SK-N-MC (cell line): ENCODE measurements around the gene SPATA24.

Source experiments
- DNase-seq: peaks from one replicate; pipeline ENCODE4 v3.0.0-alpha.2; 2011; ENCODE audit warnings: low read depth, low spot score
- H3K27ac ChIP-seq: fragments of 200-600 bp; sonication (generic); 2 replicates; pipeline ENCODE4 v1.5.1; 2016; ENCODE audit warnings: mixed run types
- H3K36me3 ChIP-seq: fragments of 200-600 bp; sonication (generic); 2 replicates; pipeline ENCODE4 v1.6.1; 2017; ENCODE audit warnings: antibody characterized with exemption, low read length, mixed read lengths; ENCODE audit not compliant: insufficient read depth
- H3K4me3 ChIP-seq: fragments of 200-600 bp; sonication (generic); 2 replicates; pipeline ENCODE4 v1.5.1; 2016
- H3K9ac ChIP-seq: fragments of 200-600 bp; sonication (generic); 2 replicates; pipeline ENCODE4 v1.8.0; 2017; ENCODE audit warnings: mixed run types, mixed read lengths; ENCODE audit not compliant: insufficient read length
- H3K9me3 ChIP-seq: fragments of 200-600 bp; sonication (generic); 2 replicates; pipeline ENCODE4 v1.6.1; 2017; ENCODE audit warnings: low read depth, mild to moderate bottlenecking, antibody characterized with exemption, low read length, moderate library complexity, mixed read lengths
- EZH2 ChIP-seq: fragments of 200-600 bp; sonication (generic); IDR thresholded peaks from one replicate; pipeline ENCODE4 v1.6.1; 2017; ENCODE audit warnings: antibody characterized with exemption
- FOXP2 ChIP-seq: optimal IDR thresholded peaks from 2 replicates; pipeline ENCODE3; 2011; ENCODE audit warnings: mild to moderate bottlenecking, moderate library complexity; ENCODE audit not compliant: insufficient read depth; ENCODE audit errors: extremely low read length, control extremely low read depth
- POLR2AphosphoS5 ChIP-seq: IDR thresholded peaks from 2 replicates; pipeline ENCODE4 v1.6.1; 2012; ENCODE audit warnings: mild to moderate bottlenecking, low read depth, low read length, borderline replicate concordance

SPATA24 gene

GRCh38 chr5:139403418-139403786 is 487 bp downstream of the SPATA24 start:
- TF ChIP-seq EZH2 (no peak), POLR2AphosphoS5 (no peak), FOXP2 (no peak)
- H3K9me3 ChIP-seq, result no peaks in the 10 kb centered on the region
- no peaks in the 10 kb centered on the region for H3K36me3 ChIP-seq
- peak overlapping the region; percentile 95 for H3K27ac ChIP-seq
- no peak for DNase-seq
- H3K9ac ChIP-seq, result peak overlapping the region; percentile 74
- peak overlapping the region; percentile 83 for H3K4me3 ChIP-seq

- Histone ChIP-seq H3K27ac (no peak overlapping the region; the same call in 1 of the 2 replicates), H3K9me3 (no peaks in the 10 kb centered on the region), H3K36me3 (no peaks in the 10 kb centered on the region), H3K4me3 (peak overlapping the region; percentile 83), H3K9ac (no peak overlapping the region)
- DNase-seq, result no peak
- TF ChIP-seq EZH2, result no peak
Observed at GRCh38 chr5:139402561-139403158, 1.2 kb downstream of the SPATA24 start.

- no peak overlapping the region for H3K4me3 ChIP-seq
- no peak for DNase-seq
- no peaks in the 10 kb centered on the region for H3K9me3 ChIP-seq
- H3K27ac ChIP-seq, result no peak overlapping the region
- TF ChIP-seq EZH2 (no peak), FOXP2 (no peak), POLR2AphosphoS5 (no peak)
- no peaks in the 10 kb centered on the region for H3K36me3 ChIP-seq
- no peak overlapping the region for H3K9ac ChIP-seq
Observed at GRCh38 chr5:139401546-139401945, 2.3 kb downstream of the SPATA24 start.

- TF ChIP-seq EZH2 (no peak), POLR2AphosphoS5 (no peak), FOXP2 (no peak)
- no peak for DNase-seq
- Histone ChIP-seq H3K4me3 (no peak overlapping the region), H3K9ac (no peak overlapping the region), H3K27ac (no peak overlapping the region), H3K9me3 (no peaks in the 10 kb centered on the region), H3K36me3 (no peaks in the 10 kb centered on the region)
Observed at GRCh38 chr5:139399501-139400121, 4.3 kb downstream of the SPATA24 start.

- H3K9me3 ChIP-seq, result no peaks in the 10 kb centered on the region
- H3K9ac ChIP-seq, result no peak overlapping the region
- H3K36me3 ChIP-seq, result no peaks in the 10 kb centered on the region
- no peak for DNase-seq
- H3K27ac ChIP-seq, result no peak overlapping the region
- H3K4me3 ChIP-seq, result no peak overlapping the region
- TF ChIP-seq FOXP2 (no peak), POLR2AphosphoS5 (no peak), EZH2 (no peak)
Observed at GRCh38 chr5:139397921-139398320, 6.0 kb downstream of the SPATA24 start.

GRCh38 chr5:139396691-139397090 is 7.2 kb downstream of the SPATA24 start:
- DNase-seq, result no peak
- Histone ChIP-seq H3K27ac (no peak overlapping the region), H3K4me3 (no peak overlapping the region), H3K9me3 (no peaks in the 10 kb centered on the region), H3K9ac (no peak overlapping the region), H3K36me3 (no peaks in the 10 kb centered on the region)
- TF ChIP-seq EZH2 (no peak), FOXP2 (no peak), POLR2AphosphoS5 (no peak)

GRCh38 chr5:139395844-139396640 is 7.8 kb downstream of the SPATA24 start:
- H3K9ac ChIP-seq, result no peak overlapping the region

GRCh38 chr5:139394654-139395566 is 9.0 kb downstream of the SPATA24 start, which contains the start of gene PROB1:
PROB1 (minus strand) TSS chr5:139395104; CDS start chr5:139395081, 23 bp downstream.
- DNase-seq, result no peak
- no peaks in the 10 kb centered on the region for H3K36me3 ChIP-seq
- H3K27ac ChIP-seq, result no peak within 1 kb of the TSS
- H3K4me3 ChIP-seq, result no peak within 1 kb of the TSS
- no peak within 1 kb of the TSS for H3K9ac ChIP-seq
- no peaks in the 10 kb centered on the region for H3K9me3 ChIP-seq
- TF ChIP-seq POLR2AphosphoS5 (no peak), FOXP2 (no peak), EZH2 (no peak)

More at GRCh38 chr5:139395844-139396640, 7.8 kb downstream of the SPATA24 start:
- TF ChIP-seq FOXP2 (no peak), EZH2 (no peak), POLR2AphosphoS5 (no peak)
- H3K9me3 ChIP-seq, result no peaks in the 10 kb centered on the region
- H3K27ac ChIP-seq, result no peak overlapping the region
- H3K36me3 ChIP-seq, result no peaks in the 10 kb centered on the region
- DNase-seq, result no peak
- H3K4me3 ChIP-seq, result no peak overlapping the region
